Vagina (tissue), 2 donors: ENCODE results near the gene AMZ1. TPM values are rescaled to one million over a fixed set of nuclear protein-coding genes. Genes with fewer than 3 reads are reported as not detected.

ENCODE experiments used
- DNase-seq, 2 donors: peaks; one replicate each; pipeline ENCODE4 v3.0.0-alpha.2; 2017; ENCODE audit errors: extremely low spot score in 2 of 2
- H3K27ac ChIP-seq: fragments of 200-600 bp; sonication (generic); one replicate; pipeline ENCODE4 v1.5.1; 2019
- H3K27me3 ChIP-seq: fragments of 200-600 bp; sonication (generic); one replicate; pipeline ENCODE4 v1.5.1; 2019
- H3K36me3 ChIP-seq, 2 donors: fragments of 200-600 bp; sonication (generic); one replicate each; pipeline ENCODE4 v1.5.1; 2017 to 2019
- H3K4me1 ChIP-seq: fragments of 200-600 bp; sonication (generic); one replicate; pipeline ENCODE4 v1.5.1; 2019
- H3K4me3 ChIP-seq, 2 donors: fragments of 200-600 bp; sonication (generic); 1 replicate in 1 of 2; 2 replicates in 1 of 2; pipeline ENCODE4 v1.5.1; 2016 to 2019
- H3K9me3 ChIP-seq: fragments of 200-600 bp; sonication (generic); one replicate; pipeline ENCODE4 v1.5.1; 2019
- POLR2A ChIP-seq, 2 donors: fragments of 450-650 bp; IDR thresholded peaks; one replicate each; pipeline ENCODE4 v1.6.1; 2017; ENCODE audit warnings: antibody characterized with exemption in 2 of 2, mild to moderate bottlenecking in 2 of 2, moderate library complexity in 2 of 2
- POLR2AphosphoS5 ChIP-seq, 2 donors: sonication (generic); formaldehyde crosslinking; IDR thresholded peaks; one replicate each; pipeline ENCODE4 v1.9.0; 2017; ENCODE audit warnings: antibody characterized with exemption in 2 of 2, mild to moderate bottlenecking in 2 of 2, low read depth in 1 of 2; ENCODE audit not compliant: insufficient read depth in 1 of 2
- intact Hi-C: fragments of 100-400 bp; cut with DNase I; formaldehyde crosslinking; loops from one replicate; pipeline ENCODE4 v1.15.1; 2023
- total RNA-seq: library from RNA; depleted of rRNA; stranded (reverse); fragments of >200 nt; gene quantifications from one replicate; pipeline ENCODE4 v1.2.3, GENCODE V29; 2016
- TF ChIP-seq, protein P1 (sequence below), 3 experiments: fragments of 450-650 bp in 2 of 3; fragments of 200-600 bp in 1 of 3; sonication (generic) in 1 of 3; IDR thresholded peaks; one replicate each; pipeline ENCODE4 v1.5.1; 2017 to 2019; ENCODE audit warnings: antibody characterized with exemption in 3 of 3, mild to moderate bottlenecking in 2 of 3, moderate library complexity in 2 of 3

The AMZ1 gene
- total RNA-seq, 1 donor from 2014 or later: 1.2 TPM

- Histone ChIP-seq H3K4me3 (peak overlapping the region in 1 of 2 donors; percentile 16), H3K9me3 (no peaks in the 10 kb centered on the region), H3K27me3 (no peaks in the 10 kb centered on the region), H3K4me1 (peaks cover 70% of the 10 kb centered on the region), H3K36me3 (no peaks in the 10 kb centered on the region), H3K27ac (peak overlapping the region; percentile 97)
- no peak for DNase-seq
- TF ChIP-seq POLR2A (IDR thresholded peaks at IDR 0.05) (no peak), POLR2AphosphoS5 (IDR thresholded peaks at IDR 0.05; ENCODE audit: insufficient read depth in 1 of 2, low read depth in 1 of 2) (peak in 1 of 2 donors; percentile 27)
- intact Hi-C loops: no loop called here
Observed at GRCh38 chr7:2758673-2759616, 70.9 kb downstream of the AMZ1 start.

DNA sequence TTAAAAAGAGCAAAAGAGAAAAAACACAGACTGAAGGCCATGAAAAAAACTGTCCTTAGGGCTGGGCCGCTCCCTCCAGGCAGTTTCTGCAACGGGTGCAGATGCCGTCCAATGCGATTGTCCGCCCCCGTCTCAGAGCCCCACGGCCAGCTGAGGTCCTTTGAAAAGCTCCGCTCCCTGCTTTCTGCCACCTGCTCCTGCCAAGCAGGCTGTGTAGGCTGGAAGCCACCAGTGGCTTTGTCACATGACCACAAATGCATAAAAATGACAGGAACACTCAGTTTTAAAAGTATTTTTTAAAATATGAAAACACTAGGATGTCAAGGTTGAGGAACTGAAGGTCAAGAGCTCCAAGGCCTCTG lies 71.7 kb downstream of the AMZ1 start:
- TF ChIP-seq, protein P1, sequence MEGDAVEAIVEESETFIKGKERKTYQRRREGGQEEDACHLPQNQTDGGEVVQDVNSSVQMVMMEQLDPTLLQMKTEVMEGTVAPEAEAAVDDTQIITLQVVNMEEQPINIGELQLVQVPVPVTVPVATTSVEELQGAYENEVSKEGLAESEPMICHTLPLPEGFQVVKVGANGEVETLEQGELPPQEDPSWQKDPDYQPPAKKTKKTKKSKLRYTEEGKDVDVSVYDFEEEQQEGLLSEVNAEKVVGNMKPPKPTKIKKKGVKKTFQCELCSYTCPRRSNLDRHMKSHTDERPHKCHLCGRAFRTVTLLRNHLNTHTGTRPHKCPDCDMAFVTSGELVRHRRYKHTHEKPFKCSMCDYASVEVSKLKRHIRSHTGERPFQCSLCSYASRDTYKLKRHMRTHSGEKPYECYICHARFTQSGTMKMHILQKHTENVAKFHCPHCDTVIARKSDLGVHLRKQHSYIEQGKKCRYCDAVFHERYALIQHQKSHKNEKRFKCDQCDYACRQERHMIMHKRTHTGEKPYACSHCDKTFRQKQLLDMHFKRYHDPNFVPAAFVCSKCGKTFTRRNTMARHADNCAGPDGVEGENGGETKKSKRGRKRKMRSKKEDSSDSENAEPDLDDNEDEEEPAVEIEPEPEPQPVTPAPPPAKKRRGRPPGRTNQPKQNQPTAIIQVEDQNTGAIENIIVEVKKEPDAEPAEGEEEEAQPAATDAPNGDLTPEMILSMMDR (IDR thresholded peaks at IDR 0.05): no peak
- TF ChIP-seq POLR2AphosphoS5 (IDR thresholded peaks at IDR 0.05; ENCODE audit: insufficient read depth in 1 of 2, low read depth in 1 of 2) (no peak), POLR2A (IDR thresholded peaks at IDR 0.05) (no peak)
- Histone ChIP-seq H3K4me1 (peaks cover 76% of the 10 kb centered on the region), H3K36me3 (no peaks in the 10 kb centered on the region), H3K9me3 (no peaks in the 10 kb centered on the region), H3K27me3 (no peaks in the 10 kb centered on the region), H3K4me3 (no peak overlapping the region), H3K27ac (peak overlapping the region; percentile 97)
- intact Hi-C loops: no loop called here
- DNase-seq: no peak

DNA sequence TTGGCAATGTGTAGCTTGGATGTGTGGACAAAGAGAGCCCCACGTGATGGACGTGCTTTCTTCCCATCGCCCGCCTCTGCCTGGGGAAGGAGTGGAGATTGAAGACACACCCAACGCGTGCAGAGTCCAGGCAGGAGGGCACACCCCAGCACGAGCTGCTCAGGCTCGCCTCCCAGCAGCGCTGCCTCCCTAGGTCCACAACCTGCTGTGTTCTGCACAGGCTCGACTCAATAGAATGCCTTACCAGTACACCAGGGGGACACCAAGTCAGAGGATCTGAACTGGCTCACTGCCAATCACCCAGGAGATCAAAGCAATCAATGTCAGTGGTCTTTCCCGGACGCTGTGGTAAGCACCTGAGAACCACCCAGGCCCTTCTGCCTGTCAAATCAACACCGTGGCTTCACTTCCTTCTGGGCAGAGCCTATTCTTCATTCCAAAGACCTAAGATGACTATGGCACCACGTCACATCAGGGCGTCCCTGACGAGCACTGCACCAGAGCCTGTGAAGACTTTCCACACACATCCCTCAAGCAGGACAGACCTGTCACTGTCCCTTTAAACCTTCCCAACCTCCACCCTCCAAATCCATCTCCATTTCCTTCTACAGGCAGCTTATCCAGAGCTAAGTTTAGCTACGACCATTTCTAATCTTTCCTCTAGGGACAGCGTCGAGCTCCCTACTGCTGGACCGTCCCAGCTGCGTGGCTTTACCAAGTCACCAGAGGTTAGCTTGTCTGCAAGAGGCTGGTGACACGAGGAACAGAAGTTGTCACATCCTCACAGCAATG lies 72.3 kb downstream of the AMZ1 start:
- Histone ChIP-seq H3K27me3 (no peaks in the 10 kb centered on the region), H3K9me3 (no peaks in the 10 kb centered on the region), H3K4me3 (no peak overlapping the region), H3K27ac (peak overlapping the region; percentile 97), H3K4me1 (peaks cover 76% of the 10 kb centered on the region), H3K36me3 (no peaks in the 10 kb centered on the region)
- DNase-seq: no peak
- intact Hi-C loops: no loop called here
- TF ChIP-seq, protein P1 (IDR thresholded peaks at IDR 0.05): no peak
- peak in 1 of 2 donors; percentile 10 for TF ChIP-seq POLR2AphosphoS5 (IDR thresholded peaks at IDR 0.05; ENCODE audit: insufficient read depth in 1 of 2, low read depth in 1 of 2)

DNA sequence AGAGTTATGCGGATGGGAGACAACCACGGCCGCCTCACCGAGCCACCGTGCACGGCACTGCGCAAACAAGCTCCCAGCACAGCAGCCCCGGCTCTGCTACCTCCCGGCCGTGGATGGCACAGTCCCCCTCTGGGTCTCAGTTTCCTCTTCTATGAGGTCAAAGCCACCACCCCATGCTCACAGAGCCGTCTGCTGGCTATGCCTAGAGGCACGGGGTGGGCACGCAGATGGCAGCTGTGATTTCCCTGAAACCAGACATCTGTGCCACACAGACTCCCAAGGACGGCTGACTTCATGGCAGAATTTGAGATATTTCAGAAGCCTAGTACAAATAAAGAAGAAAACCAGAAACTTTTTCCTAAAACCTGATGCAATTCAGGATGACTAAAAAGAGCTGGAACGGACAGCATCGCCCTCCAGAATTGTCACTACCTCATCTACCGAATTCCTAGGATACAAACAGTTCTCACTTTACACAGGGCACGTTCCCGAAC lies 73.2 kb downstream of the AMZ1 start:
- no peak for DNase-seq
- H3K27ac ChIP-seq: peak overlapping the region; percentile 97
- TF ChIP-seq POLR2AphosphoS5 (IDR thresholded peaks at IDR 0.05; ENCODE audit: insufficient read depth in 1 of 2, low read depth in 1 of 2) (no peak), POLR2A (IDR thresholded peaks at IDR 0.05) (no peak)
- H3K4me1 ChIP-seq: peaks cover 76% of the 10 kb centered on the region
- no peaks in the 10 kb centered on the region for H3K9me3 ChIP-seq
- no peaks in the 10 kb centered on the region for H3K27me3 ChIP-seq
- intact Hi-C loops: no loop called here
- no peaks in the 10 kb centered on the region for H3K36me3 ChIP-seq
- no peak overlapping the region for H3K4me3 ChIP-seq

DNA sequence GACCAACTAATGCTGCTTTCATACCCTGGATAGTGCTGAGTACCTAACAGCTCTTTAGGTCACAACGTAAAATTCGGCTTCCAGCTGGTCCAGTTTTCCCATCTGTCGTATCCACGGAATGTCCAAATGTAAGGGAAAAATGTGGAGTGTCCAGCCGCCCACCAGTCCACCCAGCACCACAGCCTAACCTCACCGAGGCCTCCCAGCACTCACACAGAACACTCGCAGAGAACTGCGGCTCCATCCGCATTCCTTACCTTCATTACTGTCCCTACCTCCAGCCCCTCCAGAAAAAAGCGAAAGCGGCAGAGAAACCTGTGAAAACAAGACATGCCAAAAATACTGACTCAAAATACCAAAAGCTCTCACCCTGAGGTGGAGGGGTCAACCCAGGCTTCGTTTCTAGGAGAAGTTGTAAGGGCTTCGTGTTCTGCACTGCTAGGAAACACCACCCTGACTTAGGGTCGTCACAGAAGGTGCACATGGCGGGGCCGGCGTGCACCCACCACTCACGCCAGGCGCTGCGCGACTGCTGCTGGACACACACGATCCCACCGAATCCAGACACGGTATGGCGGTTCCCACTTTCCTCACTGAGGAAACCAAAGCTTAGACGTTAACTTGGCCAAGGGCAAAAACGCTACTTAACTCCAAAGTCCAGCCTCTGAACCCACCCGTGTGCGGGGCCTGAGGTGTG lies 73.9 kb downstream of the AMZ1 start:
- DNase-seq: no peak
- peak overlapping the region; percentile 97 for H3K27ac ChIP-seq
- H3K4me3 ChIP-seq: peak overlapping the region in 1 of 2 donors; percentile 35
- TF ChIP-seq, protein P1 (IDR thresholded peaks at IDR 0.05): no peak
- TF ChIP-seq POLR2A (IDR thresholded peaks at IDR 0.05): no peak
- TF ChIP-seq POLR2AphosphoS5 (IDR thresholded peaks at IDR 0.05; ENCODE audit: insufficient read depth in 1 of 2, low read depth in 1 of 2): no peak
- intact Hi-C loops: no loop called here
- no peaks in the 10 kb centered on the region for H3K9me3 ChIP-seq
- H3K4me1 ChIP-seq: peaks cover 72% of the 10 kb centered on the region
- no peaks in the 10 kb centered on the region for H3K36me3 ChIP-seq
- H3K27me3 ChIP-seq: no peaks in the 10 kb centered on the region
